PC-3 (cell line): Measurements from ENCODE around the gene RAC3.

ENCODE experiments used
- CTCF ChIP-seq: fragments of 300-600 bp; sonication (generic); conservative IDR thresholded peaks from 2 replicates; pipeline ENCODE4 v1.5.1; 2017; ENCODE audit warnings: antibody characterized with exemption, low read depth, mild to moderate bottlenecking, low read length
- EZH2 ChIP-seq: fragments of 300-600 bp; sonication (generic); IDR thresholded peaks from one replicate; pipeline ENCODE4 v1.6.1; 2017; ENCODE audit warnings: antibody characterized with exemption, mild to moderate bottlenecking, low read length; ENCODE audit not compliant: unreplicated experiment
- EZH2phosphoT487 ChIP-seq: fragments of 300-600 bp; sonication (generic); IDR thresholded peaks from 2 replicates; pipeline ENCODE4 v1.6.1; 2018; ENCODE audit warnings: mild to moderate bottlenecking, antibody characterized with exemption, low read length, borderline replicate concordance

GRCh38 chr17:82007228-82007494, 24.3 kb upstream of the RAC3 start:
- TF ChIP-seq CTCF = no peak
- TF ChIP-seq EZH2 = no peak
- TF ChIP-seq EZH2phosphoT487 = no peak
